ENCODE results near the gene KCNQ2.
A peak's percentile ranks its signal among the peaks of the same experiment; 100 is the strongest.

KCNQ2 gene

GRCh38 chr20:63379296-63379695 lies 93.2 kb downstream of the KCNQ2 start:
- Mint-ChIP-seq H3K27ac (no peak overlapping the region), H3K36me3 (ENCODE audit: low read depth) (no peaks in the 10 kb centered on the region), H3K9me3 (no peaks in the 10 kb centered on the region), H3K27me3 (ENCODE audit: low read depth) (peaks cover 26% of the 10 kb centered on the region), H3K4me3 (no peak overlapping the region), H3K4me1 (peaks cover 22% of the 10 kb centered on the region)
- no peak for TF ChIP-seq CTCF (IDR thresholded peaks at IDR 0.05; ENCODE audit: unreplicated experiment in 3 of 3)

GRCh38 chr20:63378626-63379025 lies 93.8 kb downstream of the KCNQ2 start:
- Mint-ChIP-seq H3K27ac (peak overlapping the region; percentile 11 to 88 (median 21)), H3K27me3 (ENCODE audit: low read depth) (peaks cover 26% of the 10 kb centered on the region), H3K4me3 (peak overlapping the region; percentile 22 to 60 (median 52)), H3K36me3 (ENCODE audit: low read depth) (no peaks in the 10 kb centered on the region), H3K4me1 (peaks cover 22% of the 10 kb centered on the region), H3K9me3 (no peaks in the 10 kb centered on the region)
- TF ChIP-seq CTCF (IDR thresholded peaks at IDR 0.05; ENCODE audit: unreplicated experiment in 3 of 3) = peak in 1 of 3 experiments; percentile 24

DNA sequence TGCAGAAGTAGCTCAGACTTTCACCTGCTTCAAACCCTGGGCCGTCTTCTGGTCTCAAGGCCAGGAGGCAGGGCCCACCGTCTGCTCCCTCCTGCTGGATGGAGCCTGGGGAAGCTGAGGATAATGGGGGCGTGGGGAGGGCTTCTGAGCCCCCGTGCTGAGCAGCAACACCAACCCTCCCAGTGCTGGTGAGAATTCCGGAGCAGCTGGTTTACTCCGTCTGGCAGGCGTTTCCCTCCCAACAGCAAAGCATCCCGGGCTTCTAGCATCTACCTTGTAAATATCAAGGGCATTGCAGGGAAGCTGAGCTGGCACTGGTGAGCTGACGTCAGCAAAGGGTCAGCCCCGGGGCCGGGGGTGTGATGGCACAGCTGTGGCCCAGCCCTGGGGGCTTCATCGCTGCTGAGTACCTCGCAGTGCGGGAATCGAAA lies 94.5 kb downstream of the KCNQ2 start:
- peak in 1 of 3 experiments; percentile 6 for TF ChIP-seq CTCF (IDR thresholded peaks at IDR 0.05; ENCODE audit: unreplicated experiment in 3 of 3)
- H3K36me3 Mint-ChIP-seq (ENCODE audit: low read depth) = no peaks in the 10 kb centered on the region
- H3K27ac Mint-ChIP-seq = peak overlapping the region; percentile 11 to 95 (median 21)
- no peaks in the 10 kb centered on the region for H3K9me3 Mint-ChIP-seq
- H3K4me3 Mint-ChIP-seq = peak overlapping the region in 1 of 3 experiments; percentile 56
- peaks cover 25% of the 10 kb centered on the region for H3K27me3 Mint-ChIP-seq (ENCODE audit: low read depth)
- H3K4me1 Mint-ChIP-seq = peaks cover 22% of the 10 kb centered on the region

GRCh38 chr20:63377256-63377941 lies 95.1 kb downstream of the KCNQ2 start:
- Mint-ChIP-seq H3K4me1 (peaks cover 22% of the 10 kb centered on the region), H3K27ac (peak overlapping the region; percentile 75 to 95 (median 82)), H3K9me3 (no peaks in the 10 kb centered on the region), H3K36me3 (ENCODE audit: low read depth) (no peaks in the 10 kb centered on the region), H3K4me3 (peak overlapping the region; percentile 48 to 63 (median 56)), H3K27me3 (ENCODE audit: low read depth) (peaks cover 20% of the 10 kb centered on the region)
- TF ChIP-seq CTCF (IDR thresholded peaks at IDR 0.05; ENCODE audit: unreplicated experiment in 3 of 3) = peak in 2 of 3 experiments; percentile 26 to 36

DNA sequence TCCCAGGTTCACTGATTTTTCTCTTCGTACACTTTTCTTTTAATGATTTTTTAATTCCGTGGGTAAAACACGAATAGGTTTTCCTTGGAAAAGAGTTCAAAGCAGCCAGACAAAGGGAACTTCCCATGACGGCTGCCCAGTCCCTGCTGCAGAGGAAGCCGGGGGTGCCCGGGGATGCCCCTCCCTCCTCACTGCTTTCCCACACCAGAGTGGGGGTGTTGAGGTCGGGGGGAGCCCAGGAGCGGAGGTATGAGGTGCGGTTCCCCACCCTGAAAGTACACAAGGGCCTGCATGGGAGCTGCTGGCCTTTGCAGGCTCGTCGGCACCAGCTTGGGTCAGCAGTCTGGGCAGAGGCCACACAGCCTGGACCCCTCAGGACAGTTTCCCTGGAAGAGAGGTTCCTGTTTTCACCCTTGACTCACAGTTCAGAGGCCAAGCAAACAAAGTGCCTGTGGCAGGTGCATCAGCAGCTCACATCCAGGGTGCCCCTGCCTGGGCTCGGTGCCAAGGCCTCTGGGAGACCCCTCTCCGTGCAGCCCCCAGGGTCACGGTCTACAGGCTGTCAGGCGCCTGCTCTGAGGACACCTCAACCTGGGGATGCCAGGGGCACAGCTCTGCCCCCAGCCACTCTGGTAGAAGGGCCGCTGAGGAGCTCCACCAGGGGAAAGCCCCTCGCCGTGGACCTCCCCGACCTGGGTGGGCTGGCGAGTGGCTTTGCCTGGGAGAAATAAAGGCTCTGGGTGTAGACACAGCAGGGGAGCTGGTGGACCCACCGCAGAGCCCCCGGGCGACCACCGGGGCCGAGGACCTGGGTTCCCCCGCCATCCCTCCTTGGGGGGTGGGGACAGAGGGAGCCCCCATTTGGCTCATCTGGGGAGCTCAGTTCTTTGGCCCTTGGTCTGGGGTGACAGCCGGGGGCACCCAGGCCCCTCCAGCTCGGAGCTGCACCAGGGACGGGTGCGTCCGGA lies 95.9 kb downstream of the KCNQ2 start:
- Mint-ChIP-seq H3K4me1 (peaks cover 22% of the 10 kb centered on the region), H3K27ac (peak overlapping the region; percentile 79 to 95 (median 82)), H3K9me3 (no peaks in the 10 kb centered on the region), H3K36me3 (ENCODE audit: low read depth) (no peaks in the 10 kb centered on the region), H3K27me3 (ENCODE audit: low read depth) (peaks cover 20% of the 10 kb centered on the region), H3K4me3 (peak overlapping the region in 2 of 3 experiments; percentile 31 to 51)
- no peak for TF ChIP-seq CTCF (IDR thresholded peaks at IDR 0.05; ENCODE audit: unreplicated experiment in 3 of 3)

Data from nephron (organoid).